HG03558 (cell line): ENCODE results near the gene FMO4.
"Not testable (repeated sequence)": the region's sequence is repeated elsewhere in the genome, so short reads cannot be mapped to it uniquely, and the experiment has no call there.

Source experiments
- ATAC-seq: cut with Tn5 transposase; IDR thresholded peaks from one replicate; pipeline ENCODE4 v1.9.1; 2021; ENCODE audit warnings: moderate number of reproducible peaks; ENCODE audit not compliant: unreplicated experiment; ENCODE audit errors: extremely low read depth

Gene FMO4

DNA sequence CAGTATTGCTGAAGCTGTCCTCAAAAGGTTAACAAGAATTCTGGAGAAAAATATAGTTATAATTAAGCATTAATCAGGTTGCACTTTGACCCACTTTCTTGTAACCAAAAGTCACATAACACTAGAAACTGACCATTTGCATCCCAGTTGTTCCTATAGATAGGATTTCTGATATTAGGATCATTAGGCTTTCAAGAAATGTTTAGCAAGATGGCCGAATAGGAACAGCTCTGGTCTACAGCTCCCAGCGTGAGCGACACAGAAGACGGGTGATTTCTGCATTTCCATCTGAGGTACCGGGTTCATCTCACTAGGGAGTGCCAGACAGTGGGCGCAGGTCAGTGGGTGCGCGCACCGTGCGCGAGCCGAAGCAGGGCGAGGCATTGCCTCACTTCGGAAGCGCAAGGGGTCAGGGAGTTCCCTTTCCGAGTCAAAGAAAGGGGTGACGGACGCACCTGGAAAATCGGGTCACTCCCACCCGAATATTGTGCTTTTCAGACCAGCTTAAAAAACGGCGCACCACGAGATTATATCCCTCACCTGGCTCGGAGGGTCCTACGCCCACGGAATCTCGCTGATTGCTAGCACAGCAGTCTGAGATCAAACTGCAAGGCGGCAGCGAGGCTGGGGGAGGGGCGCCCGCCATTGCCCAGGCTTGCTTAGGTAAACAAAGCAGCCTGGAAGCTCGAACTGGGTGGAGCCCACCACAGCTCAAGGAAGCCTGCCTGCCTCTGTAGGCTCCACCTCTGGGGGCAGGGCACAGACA is 59.6 kb downstream of the FMO4 start:
- not testable (repeated sequence) for ATAC-seq

DNA sequence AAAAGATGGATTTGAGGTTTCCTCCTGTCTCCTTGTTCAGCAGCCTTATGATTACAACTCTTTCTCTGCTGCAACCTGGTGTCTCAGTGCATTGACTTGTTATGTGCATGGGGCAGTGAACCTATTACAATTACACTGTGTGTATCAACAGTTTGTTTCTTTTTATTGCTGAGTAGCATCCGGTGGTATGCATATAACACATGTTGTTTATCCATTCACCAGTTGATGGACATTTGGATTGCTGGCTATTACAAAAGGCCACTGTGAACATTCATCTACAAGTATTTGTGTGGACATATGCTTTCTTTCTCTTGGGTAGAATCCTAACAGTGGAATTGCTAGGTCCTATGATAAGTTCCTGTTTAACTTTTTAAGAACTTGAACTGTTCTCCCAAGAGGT is 65.9 kb downstream of the FMO4 start:
- ATAC-seq, result no peak

DNA sequence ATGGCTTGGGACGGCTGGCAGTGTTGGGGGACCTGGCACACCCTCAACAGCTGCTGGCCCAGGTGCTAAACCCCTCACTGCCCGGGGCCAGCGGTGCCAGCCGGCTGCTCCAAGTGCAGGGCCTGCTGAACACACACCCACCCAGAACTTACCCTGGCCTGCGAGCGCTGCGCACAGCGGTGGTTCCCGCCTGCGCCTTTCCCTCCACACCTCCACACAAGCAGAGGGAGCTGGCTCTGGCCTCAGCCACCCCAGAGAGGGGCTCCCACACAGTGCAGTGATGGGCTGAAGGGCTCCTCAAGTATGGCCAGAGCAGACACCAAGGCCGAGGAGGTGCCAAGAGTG is 67.9 kb downstream of the FMO4 start:
- ATAC-seq, result no peak

DNA sequence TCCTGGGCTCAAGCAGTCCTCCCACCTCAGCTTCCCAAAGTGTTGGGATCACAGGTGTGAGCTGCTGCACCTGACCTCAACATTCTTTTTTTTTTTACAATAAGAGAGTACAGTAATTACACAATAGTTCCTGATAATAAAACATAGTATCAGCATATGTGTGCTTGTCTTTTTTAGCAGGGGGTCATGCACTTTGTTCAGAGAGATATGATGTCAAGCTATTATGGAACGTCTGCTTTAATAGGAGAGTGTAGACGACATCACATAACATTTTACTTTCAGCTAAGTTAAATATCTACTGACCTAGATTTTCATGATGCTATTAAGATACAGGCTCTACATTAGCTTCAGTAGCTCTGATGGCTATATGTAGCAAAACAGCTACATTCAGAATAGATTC is 70.5 kb downstream of the FMO4 start:
- ATAC-seq, result no peak

DNA sequence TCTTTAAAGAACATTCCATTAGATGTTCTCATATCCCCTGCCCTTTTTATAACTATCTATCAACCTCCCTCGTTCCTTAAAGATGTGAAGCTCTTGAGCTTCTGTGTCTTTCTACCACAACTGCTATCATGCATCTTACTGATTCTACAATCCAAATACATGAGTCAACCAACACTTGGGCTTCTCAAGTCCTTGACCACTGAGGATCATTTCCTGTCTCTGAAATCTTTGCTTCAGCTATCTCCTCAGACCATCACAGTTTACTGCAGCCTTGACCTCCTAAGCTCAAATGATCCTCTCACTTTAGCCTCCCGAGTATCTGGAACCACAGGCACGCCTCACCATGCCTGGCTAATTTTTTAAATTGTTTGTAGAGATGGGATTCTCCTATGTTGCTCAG is 75.2 kb downstream of the FMO4 start:
- no peak for ATAC-seq

DNA sequence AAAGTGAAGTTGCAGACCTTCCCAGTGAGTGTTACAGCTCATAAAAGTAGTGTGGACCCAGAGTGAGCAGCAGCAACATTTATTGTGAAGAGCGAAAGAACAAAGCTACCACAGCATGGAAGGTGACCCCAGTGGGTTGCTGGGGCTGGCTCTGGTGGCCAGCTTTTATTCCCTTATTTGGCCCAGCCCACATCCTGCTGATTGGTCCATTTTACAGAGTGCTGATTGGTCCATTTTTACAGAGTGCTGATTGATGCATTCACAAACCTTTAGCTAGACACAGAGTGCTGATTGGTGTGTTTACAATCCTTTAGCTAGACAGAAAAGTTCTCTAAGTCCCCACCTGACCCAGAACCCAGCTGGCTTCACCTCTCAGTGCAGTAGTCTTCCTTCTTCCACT is 76.8 kb downstream of the FMO4 start:
- not testable (repeated sequence) for ATAC-seq
